CD4-positive, alpha-beta T cell treated with Interleukin-15 for 1 hour (primary cell): ENCODE measurements around the gene NT5C3A.
"Not testable (repeated sequence)": the region's sequence is repeated elsewhere in the genome, so short reads cannot be mapped to it uniquely, and the experiment has no call there.

ENCODE experiments used
- DNase-seq: peaks from one replicate; pipeline ENCODE4 v3.0.0-alpha.2; 2020

Gene NT5C3A

DNA sequence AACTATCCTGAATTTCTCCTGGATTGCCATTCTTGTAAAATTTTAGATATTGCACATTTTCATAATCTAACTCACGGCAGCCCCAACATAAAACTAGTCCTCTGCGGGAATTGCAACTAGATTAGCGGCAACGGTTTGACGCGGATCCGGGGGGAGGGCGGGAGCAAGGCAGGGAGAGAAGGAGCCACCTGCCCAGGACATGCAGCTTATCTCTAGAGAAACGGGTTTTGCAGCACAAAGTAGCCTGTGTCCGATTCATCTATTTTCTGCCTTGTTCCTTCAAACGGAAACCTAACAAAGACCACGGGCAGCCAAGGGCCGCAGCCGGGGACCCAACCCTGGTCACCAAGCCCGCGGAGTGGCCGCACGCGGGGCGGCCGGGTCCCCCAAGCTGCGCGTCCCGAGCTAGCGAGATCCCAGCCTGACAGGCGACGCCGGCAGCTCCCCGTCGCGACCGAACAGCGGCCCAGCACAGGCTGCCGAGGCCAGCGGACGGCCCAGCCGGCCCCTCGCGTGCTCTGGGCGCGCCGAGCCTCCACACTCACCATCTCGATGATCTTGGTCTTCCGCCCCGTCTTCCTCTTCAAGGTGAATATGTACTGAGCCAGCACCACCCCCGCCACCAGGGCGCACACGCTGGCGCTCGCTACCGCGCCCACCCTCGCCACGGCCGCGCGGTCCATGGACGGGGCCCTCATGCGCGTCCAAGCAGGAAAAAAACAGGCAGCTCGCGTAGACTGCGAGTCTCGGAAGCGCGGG, at the start of gene NT5C3A:
Gene NT5C3A, minus strand, starts transcription at position 754 of the 759 bp plus-strand sequence. Its CDS starts 71 bp downstream, at position 683.
- no peak for DNase-seq

DNA sequence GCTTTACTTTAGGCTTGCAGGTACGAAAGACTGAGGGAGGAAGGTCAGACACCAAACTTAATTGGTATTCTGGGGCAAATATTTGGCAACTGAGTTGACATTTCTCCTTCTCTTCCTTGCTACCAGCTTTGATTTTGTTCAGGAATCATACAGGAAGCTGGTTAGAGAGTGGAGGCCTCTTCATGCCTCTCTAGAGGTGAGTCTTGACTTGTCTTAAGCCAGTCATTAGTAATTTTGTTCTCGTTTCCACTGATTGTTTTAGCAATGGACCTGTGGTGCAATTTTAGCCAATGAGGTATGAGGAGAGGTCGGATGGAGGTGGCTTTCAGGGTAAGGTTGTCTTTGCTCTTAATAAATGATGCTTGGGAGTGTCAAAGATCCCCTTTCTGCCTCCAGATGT, 49.0 kb upstream of the NT5C3A start:
- DNase-seq = no peak

DNA sequence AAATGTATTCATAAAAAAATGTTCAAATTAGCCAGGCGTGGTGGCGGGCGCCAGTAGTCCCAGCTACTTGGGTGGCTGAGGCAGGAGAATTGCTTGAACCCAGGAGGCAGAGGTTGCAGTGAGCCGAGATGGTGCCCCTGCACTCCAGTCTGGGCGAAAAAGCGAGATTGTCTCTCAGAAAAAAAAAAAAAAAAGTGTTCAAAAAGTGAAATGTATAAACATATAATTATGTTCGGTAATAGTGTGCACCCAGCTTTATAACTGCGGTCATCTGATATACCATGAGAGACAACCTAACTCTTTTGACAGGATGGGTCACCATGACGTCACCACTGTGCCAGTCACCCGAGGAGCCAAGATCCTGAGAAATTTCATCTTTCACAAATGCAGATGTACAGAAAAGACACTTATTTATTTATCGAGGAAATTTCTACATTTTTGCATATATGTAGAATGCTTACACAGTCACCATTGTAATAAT, 47.2 kb upstream of the NT5C3A start:
- no peak for DNase-seq

DNA sequence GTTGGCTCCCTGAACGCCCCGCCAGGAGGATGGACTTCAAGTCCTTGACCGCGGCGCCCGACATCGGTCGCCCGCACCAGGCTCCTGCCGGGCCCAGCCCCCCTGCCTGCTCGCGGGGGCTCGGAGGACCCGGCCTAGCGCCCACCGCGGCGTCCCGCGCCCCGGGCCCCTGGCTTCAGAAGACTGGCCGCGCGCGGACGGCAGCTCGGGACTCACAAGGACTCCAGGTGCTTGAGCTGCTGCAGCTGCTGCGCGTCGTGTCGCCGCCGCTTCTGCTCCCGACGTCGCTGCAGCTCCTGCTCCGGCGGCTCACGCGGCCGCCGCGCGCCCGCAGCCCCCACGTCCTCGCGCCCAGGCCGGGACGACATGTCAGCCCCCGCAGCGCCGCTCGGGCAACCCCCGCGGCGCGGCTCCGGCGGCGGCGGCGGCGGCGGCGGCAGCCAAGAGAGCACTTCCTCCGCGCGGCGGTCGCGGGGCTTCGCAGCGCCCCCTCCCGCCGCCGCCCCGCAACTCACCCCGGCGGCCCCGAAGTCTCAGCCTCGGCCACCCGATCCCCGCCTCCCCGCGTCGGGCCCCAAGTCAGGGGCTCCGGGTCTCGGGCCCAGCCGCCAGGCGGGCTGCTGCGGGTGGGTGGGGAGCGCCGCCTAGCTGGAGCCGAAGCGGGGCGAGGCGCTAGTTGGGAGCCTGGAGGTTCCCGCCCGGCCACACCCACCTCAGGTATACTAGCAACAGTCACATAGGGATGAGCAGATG, 46.6 kb upstream of the NT5C3A start, which contains the start of gene RP9:
Gene RP9, minus strand, starts transcription at position 400 of the 753 bp plus-strand sequence. Its CDS starts 32 bp downstream, at position 368.
- peak; percentile 81 for DNase-seq

DNA sequence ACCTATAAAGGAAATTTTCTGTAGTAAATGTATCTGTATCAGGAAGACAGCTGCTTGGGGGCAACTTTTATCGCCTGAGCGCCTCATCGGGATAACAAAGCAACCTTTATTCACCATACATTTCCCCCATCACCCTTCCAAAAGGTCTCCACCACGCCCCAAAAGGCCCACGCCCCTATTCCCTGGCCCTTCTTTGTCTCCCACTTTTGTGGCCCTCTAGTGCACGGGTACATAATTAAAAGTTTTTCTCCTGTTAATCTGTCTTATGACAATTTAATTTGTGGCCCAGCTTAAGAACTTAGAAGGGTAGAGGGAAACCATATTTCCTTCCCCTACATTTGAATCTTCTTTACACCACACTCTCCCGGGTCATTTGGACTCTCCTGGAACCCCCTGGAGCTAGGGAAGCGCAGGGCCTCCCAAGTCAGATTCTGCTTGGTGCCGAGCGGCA, 46.0 kb upstream of the NT5C3A start:
- DNase-seq = no peak

DNA sequence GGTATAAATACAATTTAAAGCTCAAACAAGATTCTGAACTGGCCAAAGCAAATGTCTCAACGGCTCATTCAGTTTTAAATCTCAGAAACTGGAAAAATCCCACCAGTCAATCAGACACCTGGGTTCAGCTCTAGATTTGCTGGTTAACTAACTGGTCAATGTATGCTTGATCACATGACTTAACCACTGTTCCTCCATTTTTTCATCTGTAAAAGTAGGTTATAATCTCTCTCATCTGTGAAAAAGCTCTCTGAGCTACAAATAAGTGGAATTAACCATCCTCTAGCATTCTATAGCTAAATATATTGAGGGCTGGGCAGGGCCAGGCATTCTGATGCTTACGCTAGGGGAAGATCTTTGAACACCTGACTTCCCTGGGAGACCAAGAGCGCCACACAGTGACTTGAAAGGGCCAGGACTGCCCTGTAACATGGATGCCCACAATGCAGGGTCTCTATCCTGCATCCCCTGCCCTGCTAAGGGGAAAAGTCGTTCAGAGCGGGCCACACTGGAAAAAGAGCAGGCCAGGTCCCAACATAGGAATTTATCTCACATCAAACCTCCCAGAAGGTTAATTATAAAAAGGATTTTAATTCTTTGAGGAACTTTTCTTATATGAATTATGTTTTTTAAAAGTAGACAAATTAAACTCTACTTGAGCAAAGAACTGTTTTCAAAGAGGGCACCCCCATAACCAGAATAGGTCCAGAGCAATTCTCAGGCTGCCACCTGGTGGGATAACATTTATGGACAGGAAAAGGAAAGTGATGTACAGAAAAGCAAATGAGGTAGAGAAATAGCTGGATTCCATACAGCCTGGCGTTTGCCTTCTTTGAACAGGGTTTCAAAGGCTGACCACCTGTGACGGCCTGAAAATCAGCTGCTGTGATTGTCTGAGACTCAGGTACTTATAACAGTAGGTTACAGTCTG, 44.8 kb upstream of the NT5C3A start:
- DNase-seq = peak; percentile 62

DNA sequence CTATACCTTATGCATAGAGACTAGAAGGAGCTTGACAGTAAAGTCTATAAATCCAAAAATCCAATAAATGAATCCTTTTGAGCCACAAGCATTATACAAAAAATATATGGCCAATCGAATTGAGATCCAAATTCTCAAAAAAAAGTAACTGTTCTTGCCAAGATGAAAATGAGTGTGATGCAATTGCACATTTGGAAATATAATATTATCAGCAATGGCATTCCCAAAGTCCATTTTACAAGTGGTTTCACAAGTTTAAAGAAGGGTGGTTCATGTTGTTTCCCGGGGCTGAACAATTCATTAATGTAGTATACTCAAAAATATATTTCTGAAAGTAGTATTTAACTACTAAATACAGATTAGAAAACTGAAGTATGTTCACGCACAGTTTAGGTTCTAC, 39.3 kb upstream of the NT5C3A start:
- DNase-seq = no peak

- no peak for DNase-seq
These were observed 38.2 kb upstream of the NT5C3A start for GRCh38 chr7:33100770-33101169.

DNA sequence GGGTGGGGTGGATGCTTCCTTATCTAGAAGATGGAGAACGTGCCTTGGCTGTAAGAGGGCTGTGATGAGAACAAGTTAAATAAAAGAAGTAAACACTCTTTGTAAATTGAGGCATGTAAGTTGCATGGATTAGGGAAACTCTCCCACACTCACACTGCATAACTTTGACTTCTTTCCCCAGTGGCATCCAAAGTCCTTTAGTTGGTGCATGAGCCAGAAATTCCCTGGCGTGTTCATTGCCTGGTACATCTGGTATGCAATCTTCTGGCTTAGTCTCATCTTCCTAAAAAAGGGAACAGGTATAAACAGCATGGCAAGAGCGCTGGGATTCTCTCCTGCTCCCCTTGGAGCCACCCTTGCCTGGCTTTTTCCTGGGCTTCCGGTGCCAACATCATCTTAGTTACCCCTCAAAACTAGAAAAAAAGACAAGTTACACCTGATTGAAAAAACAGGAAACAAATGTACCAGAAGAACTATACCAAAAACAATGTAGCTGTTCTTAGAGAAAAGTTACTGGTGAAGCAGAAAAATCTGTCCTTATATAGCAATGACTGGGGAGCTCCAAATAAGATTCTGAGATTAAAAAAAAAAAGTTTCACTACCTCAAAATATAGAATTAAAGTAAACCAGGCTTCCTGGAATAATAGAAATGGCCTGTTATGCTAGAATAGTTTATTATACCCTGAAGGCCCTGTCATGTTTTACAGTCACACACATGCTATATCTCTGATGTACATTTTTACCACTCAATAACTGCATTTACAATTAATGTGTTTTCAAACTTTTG, 36.8 kb upstream of the NT5C3A start:
- DNase-seq = no peak

DNA sequence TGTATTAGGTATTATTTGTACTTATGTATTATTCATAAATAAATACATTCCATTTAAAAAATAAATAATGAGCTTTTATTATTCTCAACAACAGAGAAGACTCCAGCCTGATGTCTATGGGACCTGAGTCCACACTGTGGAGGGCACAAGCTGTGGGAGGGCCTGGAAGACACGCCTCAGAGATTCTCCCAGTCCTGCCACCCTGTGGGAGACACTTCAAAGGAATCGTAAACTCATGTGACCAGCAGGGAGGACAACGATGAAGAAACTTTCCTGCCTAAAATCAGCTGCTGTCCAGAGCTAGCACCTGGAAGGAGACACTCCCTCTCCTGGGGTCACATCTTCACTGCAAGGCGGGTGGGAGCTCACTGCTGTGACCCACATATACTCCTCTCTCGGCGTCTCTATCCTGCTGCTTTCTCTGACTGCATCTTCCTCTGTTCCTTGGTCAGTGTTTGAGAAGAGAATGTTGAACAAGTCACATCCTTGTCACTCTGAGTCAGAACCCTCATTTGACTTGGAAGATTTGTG, 32.2 kb upstream of the NT5C3A start:
- not testable (repeated sequence) for DNase-seq

- no peak for DNase-seq
These were observed 30.7 kb upstream of the NT5C3A start for GRCh38 chr7:33093266-33093665.

DNA sequence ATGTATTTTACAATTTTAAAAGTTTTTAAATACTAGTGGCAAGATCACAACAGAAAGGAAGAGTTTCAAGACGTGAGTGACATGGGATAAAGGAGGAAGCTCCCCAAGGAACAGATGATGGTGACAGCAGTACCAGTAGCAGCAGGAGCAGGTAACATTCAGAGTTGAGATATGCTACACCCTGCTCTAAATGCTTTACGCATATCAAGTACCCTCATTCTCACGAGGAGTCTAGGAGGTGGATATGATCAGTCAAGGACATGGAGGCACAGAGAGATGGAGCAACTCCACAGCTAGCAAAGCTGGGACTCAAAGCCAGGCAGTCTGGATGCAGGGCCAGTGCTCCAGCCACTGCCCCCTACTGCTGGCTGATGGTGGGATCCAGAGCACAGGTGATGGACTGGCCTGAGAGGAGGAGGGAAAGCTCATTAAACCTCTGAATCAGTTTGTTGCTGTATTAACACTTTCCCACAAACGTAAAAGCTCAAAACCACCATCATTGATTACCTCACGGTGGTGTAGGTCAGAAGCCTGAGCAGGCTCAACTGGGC, 29.1 kb upstream of the NT5C3A start:
- no peak for DNase-seq

DNA sequence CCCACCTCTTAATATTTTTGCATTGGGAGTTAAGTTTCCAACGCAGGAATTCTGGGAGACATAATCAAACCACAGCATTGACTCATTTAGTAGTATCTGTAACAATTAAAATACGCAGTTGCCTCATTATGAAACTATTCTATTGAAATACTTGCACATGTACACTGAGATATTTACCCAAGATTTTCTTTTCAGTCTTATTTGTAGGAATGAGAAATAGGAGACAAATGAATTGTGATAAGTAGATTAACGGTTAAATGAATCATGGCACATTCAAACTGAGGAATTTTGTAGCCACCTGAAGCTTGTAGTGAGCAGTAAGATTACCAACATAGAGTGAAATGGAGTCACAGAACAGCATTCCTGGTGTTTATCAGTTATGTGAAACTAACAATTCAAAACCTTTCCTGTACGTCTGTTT, 28.5 kb upstream of the NT5C3A start:
- no peak for DNase-seq

DNA sequence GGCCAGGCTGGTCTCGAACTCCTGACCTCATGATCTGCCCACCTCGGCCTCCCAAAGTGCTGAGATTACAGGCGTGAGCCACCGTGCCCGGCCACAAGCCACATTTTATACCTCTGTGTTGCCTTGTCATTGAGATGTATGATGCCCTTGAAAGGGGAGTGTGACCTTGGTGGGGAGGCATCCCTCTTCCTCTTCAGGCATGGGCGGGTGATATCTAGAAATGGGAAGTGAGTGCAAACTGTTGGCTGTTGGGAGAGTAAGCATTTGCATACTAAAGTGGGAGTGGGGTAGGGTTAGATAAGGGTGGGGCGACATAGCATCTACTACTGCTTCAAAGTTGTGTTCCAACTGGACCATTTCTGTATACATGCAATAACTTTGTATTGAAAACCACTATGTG, 26.6 kb upstream of the NT5C3A start:
- no peak for DNase-seq

DNA sequence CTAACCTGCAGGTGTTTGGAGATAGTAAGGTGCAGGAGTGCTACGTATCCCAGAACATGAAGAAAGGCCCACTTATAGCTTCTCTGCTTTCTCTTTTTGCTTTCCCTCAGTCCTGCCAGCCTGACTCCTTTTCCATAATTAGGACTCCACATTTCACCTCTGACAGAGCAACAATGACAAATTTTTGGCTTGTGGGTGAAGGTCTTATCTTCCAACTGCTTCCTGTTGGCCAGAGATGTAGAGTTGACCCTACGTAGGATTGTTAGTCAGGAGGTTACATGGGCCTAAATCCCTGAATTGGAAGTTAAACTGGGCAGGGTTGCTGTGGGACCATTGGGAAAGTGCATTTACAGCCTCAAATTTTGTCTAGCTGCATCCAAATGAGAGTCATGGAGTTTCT, 25.3 kb upstream of the NT5C3A start:
- no peak for DNase-seq

DNA sequence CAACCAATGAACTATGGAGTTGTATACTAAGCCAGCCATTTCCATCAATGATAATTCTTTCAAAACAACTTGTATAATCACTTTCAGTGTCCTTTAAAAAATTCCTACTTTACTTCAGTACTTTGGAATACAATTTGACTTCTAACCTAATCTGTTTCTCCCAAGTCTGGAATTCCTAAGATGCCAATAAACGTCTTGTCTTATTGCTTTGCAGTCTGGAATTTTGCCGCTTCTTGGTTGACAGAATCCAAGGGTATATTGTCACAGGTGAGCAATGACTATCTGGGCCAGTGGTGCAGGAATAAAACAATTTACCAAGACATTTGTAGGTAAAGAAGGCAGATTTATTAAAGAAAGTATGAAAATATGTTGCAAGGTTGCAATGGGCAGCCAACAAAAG, 24.8 kb upstream of the NT5C3A start:
- no peak for DNase-seq

DNA sequence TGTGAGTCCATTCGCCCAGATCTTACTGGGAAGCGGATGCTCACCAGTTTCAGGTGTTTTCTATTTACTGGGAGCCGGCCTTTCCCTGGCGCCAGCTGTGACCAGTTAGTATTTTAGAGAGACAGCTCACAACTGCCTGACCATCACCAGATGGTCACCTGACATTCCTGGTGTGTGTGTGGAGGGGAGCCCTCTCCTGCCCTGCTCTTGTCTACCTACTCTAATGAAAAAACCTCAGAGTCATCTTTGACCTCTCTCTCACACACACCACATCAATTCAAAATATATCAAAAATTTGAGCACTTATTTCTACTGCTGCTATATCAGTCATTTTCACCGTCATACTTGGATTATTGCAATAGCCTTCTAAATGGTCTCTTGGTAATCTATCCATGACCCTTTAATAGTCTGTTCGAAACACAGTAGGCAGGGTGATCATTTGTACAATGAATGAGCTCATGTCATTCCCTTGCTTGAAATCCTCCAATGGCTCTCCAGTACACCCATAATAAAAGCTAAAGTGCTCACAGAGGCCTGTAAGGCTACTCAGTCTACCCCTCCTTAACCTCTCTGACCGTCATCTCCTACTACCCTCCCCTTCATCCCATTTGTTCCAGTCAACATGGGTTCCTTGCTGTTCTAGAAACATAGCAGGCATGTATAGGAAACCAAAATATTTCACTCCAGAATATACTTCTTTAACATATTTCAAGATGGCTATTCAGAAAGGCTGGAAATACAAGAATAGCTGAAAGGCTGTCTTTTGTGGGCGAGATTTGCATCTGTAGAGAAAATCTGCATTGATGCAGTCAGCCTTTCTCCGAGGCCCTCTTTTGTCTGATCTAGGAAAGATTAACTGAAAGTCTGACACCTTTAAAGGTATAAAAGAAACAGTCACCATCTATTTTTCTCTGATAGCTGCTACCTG, 17.5 kb upstream of the NT5C3A start:
- DNase-seq = no peak

GRCh38 chr7:33079096-33079495, 16.5 kb upstream of the NT5C3A start:
- DNase-seq = no peak

GRCh38 chr7:33076737-33077136, 14.2 kb upstream of the NT5C3A start:
- no peak for DNase-seq

DNA sequence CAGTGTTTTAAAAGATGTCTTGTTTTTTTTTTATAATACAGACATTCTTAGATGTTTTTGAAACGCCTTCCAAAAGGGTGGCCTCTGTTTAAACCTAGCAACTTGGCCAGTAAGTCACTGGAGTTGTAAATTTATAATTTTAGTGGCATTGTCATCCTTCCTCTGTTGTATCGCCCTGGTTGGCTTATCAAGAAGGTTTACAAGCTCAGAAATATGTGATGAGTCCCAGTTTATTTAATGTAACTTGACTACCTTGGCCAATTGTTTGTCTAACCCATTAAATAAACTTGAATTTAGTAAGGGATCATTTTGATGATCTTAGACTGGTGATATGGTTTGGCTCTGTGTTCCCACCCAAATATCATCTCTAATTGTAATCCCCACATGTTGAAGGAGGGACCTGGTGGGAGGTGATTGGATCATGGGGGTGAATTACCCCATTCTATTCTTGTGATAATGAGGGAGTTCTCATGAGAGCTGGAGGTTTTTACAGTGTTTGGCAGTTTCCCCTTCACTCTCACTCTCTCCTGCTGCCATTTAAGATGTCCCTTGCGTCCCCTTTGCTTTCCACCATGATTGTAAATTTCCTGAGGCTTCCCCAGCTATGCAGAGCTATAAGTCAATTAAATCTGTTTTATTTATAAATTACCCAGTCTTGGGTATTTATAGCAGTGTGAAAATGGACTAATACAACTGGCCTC, 13.4 kb upstream of the NT5C3A start:
- DNase-seq = no peak
